GM19099 (cell line): Measurements from ENCODE around the gene ATF6B.

Experiments used
- POLR2A ChIP-seq: IDR thresholded peaks from 3 replicates; pipeline ENCODE4 v1.6.1; 2011; ENCODE audit warnings: low read depth; ENCODE audit not compliant: insufficient read length; ENCODE audit errors: extremely low read depth

The ATF6B gene

DNA sequence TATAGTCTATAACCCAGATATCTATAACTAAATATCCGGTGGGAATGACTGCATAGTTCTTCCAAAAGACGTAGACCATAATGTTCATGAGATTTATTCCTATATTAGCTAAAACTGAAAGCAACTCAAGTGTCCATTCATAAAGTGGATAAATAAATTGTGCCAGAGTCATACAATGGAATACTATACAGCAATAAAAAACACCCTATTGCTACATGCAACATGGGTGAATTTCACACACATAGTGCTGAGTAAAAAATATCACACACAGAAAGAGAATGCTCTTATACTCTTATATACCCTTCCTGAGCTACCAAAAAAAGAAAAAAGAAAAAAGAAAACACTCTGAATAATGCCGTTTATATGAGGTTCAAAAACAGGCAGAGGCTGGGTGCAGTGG lies 25.8 kb downstream of the ATF6B start:
- no peak for TF ChIP-seq POLR2A

DNA sequence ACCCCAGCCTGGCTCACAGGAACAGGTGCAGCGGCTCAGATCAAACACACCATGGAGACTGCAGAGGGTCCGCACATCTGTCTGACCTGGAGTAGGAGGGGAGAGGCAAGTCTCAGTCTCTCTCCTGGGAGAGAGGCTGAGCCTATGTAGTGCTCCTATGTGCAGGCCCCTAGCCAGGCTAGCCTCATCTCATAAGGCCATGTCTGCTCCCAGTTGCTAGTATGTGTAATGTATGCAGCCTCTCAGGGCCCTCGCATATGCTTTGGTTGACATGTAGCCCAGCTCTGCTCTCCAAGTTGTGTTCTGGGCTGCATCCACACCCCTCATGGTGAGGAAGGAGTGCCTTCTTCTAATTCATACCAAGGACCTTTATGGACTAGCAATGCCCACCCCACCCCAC lies 30.7 kb downstream of the ATF6B start:
- no peak for TF ChIP-seq POLR2A

GRCh38 chr6:32096394-32097258 lies 31.4 kb downstream of the ATF6B start:
- no peak for TF ChIP-seq POLR2A

- no peak for TF ChIP-seq POLR2A
Observed at GRCh38 chr6:32096087-32096393, 32.0 kb downstream of the ATF6B start.

GRCh38 chr6:32095338-32096086 lies 32.5 kb downstream of the ATF6B start:
- no peak for TF ChIP-seq POLR2A

DNA sequence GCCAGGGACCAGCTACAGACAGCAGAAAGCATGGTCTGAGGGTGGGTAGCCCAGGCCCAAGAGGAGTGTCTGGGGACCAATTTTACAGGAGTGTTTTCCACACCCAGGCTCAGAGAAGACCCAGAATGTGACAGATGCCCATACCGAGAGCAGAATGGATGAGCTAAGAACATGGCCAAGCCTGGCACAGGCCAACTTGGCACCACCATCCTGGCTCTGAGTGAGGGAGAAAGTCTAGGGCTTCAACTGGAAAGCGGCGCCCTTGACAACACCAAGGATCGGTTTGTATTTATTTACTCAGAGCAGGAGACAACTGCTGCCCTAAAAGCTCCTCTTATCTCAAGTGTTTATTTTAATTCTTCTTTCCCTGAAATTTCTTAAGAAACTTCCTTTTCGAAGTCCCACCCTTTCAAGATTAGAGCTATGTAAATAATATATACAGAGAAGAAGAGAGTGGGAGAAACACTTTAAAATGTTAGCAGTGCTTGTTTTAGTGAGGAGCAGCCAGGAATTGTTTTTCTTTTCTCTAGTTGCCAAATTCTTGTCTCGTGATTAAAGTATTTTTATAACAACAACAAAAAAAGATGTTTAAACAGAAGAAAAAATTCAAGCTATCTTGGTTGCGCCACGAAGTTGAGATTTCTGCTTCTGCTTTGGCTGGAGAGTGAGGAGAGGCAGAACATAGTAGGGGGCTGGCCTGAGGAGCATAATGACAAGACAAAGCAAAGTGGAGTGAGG lies 35.1 kb downstream of the ATF6B start:
- no peak for TF ChIP-seq POLR2A

DNA sequence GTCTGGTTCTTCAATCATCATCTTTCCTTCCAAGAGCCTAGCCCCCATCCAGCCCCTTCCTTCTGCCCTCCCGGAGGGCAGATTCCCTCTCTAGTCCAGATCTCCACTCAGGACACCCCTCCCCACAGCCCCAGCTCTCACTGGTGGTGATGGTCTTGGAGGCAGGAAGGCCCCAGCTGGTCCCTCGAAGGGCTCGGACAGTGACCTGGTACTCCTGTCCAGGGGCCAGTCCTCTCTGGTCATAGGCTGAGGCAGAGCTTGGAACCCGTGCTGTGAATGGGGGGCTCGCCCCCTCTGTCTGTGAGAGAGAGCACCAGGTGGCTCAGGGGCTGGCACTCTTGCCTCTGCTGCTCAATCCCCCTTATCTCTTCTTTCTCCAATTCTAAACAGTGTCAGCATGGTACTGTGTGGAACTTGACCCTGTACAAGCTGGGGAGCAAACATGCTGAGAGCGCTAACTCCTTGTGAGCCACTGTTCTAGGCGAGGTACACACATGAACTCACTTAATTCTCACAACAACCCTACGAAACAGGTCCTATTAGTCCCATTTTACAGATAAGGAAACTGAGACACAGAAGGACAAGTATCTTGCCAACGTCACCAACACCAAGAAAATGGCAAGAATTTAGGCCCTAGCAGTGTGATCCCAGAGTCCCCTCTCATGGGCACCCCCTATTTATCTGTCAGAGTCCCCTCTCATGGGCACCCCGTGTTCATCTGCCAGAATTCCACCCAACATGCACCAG lies 38.8 kb downstream of the ATF6B start:
- no peak for TF ChIP-seq POLR2A

- no peak for TF ChIP-seq POLR2A
Observed at GRCh38 chr6:32088487-32089049, 39.5 kb downstream of the ATF6B start.

DNA sequence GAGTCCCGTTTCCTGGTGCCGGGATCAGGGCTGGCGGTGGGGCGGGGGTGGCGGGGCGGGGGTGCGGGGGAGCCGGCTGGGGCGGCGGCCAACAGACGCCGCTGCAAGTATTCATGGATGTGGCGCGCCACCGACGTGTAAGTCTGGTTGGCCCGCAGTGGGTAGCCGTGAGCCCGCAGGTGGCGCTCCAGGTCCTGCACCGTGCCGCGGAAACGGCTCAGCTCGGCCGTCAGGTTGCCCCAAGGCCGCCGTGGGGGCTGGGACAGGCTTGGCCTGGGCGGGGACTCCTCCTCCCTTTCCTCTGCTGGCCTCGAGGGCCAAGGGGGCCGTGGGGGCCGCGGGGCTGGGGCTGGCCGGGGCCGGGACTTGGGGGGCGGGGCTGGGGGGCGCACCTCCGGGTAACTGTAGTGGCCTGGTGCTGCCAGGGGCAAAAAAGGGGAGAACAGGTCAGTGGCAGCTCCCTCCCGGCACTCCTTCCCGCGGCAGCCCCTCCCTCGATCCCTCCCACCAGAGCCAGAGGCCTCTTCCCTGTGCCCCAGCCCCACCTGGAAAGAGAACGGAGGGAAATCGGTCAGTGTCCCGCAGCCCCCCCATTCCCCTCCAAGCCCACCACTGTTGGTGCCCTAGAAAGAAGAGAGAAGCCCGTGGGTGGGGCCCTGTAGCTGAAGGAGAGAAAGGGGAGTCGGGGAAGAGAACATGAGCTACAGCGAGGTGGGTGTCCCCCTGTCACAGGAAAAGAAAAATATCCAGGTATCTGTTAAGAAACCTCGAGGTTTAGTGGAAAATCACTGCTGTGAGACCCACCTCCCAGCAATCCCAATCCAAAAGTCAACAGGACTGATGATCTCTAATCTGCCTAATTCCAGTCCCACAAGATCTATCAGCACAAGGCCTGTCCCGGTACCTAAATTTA lies 40.2 kb downstream of the ATF6B start:
- no peak for TF ChIP-seq POLR2A

DNA sequence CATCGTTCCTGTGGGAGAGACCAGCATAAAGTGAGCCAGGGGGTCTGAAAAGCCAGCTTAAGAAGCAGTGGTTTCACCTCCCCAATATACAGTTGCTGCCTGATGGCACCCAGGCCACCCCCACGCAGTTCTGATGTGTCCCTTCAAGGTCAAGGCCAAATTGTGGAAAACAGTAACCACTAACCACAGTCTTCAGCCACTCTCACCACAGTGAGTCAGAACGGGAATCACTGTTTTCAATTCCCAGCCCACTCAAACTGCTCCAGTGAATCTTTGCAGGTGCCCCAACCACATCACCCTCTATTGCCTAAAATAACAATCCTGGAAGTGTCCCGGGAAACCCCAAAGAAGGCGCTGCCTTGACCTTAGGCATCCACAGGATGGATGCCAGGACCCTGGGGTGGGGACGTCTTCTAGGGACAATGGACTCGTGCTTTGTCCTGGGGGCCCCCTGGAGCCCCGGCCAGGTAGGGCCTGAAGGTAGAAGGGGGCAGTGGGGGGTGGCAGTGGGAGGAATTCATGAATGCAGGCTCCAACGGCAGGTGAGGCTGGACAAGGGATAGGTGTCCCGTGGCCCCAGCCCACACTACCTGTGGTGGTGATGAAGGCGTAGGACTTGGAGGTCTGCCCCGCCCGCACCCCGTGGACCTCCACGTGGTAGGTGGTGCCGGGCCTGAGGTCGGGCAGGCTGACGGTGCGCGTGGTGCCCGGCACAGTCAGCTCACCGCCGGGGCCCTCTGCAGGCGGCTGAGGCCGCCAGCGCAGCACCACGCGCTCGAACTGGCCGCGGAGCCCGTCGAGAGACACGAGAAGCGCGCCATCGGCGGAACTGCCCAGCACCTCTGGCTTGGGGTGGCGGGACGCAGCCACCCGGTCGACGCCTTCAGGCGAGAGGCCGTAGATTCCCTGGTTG lies 41.1 kb downstream of the ATF6B start:
- no peak for TF ChIP-seq POLR2A

GRCh38 chr6:32085759-32086459 lies 42.1 kb downstream of the ATF6B start:
- TF ChIP-seq POLR2A, result no peak

GRCh38 chr6:32084780-32085179 lies 43.3 kb downstream of the ATF6B start:
- no peak for TF ChIP-seq POLR2A
